GM23338 (cell line): ENCODE measurements around the gene CHMP4A. TPM values are rescaled to one million over a fixed set of nuclear protein-coding genes. Genes with fewer than 3 reads are reported as not detected.

Experiments used
- ATAC-seq: fragments of 200-7000 bp; cut with Tn5 transposase; 3 replicates; pipeline ENCODE4 v1.9.1; 2020
- DNase-seq: peaks from one replicate; pipeline ENCODE4 v3.0.0-alpha.2; 2015; ENCODE audit warnings: low spot score
- H2AFZ ChIP-seq: fragments of 200-600 bp; sonication (generic); 2 replicates; pipeline ENCODE4 v1.8.0; 2016; ENCODE audit warnings: antibody characterized with exemption, mild to moderate bottlenecking, moderate library complexity
- H3F3A ChIP-seq: fragments of 200-600 bp; sonication (generic); replicated peaks from 2 replicates; pipeline ENCODE4 v1.8.0; 2017; ENCODE audit warnings: antibody characterized with exemption, mixed run types, low read depth
- H3K27ac ChIP-seq: fragments of 200-600 bp; sonication (generic); 2 replicates; pipeline ENCODE4 v1.6.1; 2016; ENCODE audit warnings: low read depth
- H3K27me3 ChIP-seq: fragments of 200-600 bp; sonication (generic); 2 replicates; pipeline ENCODE4 v1.8.0; 2016; ENCODE audit warnings: mild to moderate bottlenecking, mixed run types, moderate library complexity; ENCODE audit not compliant: insufficient read depth
- H3K36me3 ChIP-seq: fragments of 200-600 bp; sonication (generic); 2 replicates; pipeline ENCODE4 v1.8.0; 2016; ENCODE audit warnings: mild to moderate bottlenecking; ENCODE audit not compliant: insufficient read depth
- H3K4me1 ChIP-seq: fragments of 200-600 bp; sonication (generic); 2 replicates; pipeline ENCODE4 v1.8.0; 2016; ENCODE audit warnings: mild to moderate bottlenecking, moderate library complexity; ENCODE audit not compliant: insufficient read depth
- H3K4me2 ChIP-seq: fragments of 200-600 bp; sonication (generic); 2 replicates; pipeline ENCODE4 v1.7.1; 2017; ENCODE audit warnings: mixed run types
- H3K4me3 ChIP-seq: fragments of 200-600 bp; sonication (generic); 2 replicates; pipeline ENCODE4 v1.6.1; 2016; ENCODE audit warnings: mixed run types
- H3K79me2 ChIP-seq: fragments of 200-600 bp; sonication (generic); replicated peaks from 2 replicates; pipeline ENCODE4 v1.8.0; 2017; ENCODE audit warnings: mild to moderate bottlenecking; ENCODE audit not compliant: insufficient read depth
- H3K9me2 ChIP-seq: fragments of 200-600 bp; sonication (generic); 2 replicates; pipeline ENCODE4 v1.8.0; 2017; ENCODE audit not compliant: insufficient read depth
- H4K20me1 ChIP-seq: fragments of 200-600 bp; sonication (generic); replicated peaks from 2 replicates; pipeline ENCODE4 v1.8.0; 2017; ENCODE audit warnings: mild to moderate bottlenecking; ENCODE audit not compliant: insufficient read depth
- H3K27ac Mint-ChIP-seq: 2 replicates; pipeline ENCODE4 v1.8.0; 2020; ENCODE audit warnings: inconsistent platforms, mild to moderate bottlenecking, moderate library complexity, mixed read lengths
- H3K27me3 Mint-ChIP-seq: 3 replicates; pipeline ENCODE4 v1.8.0; 2022; ENCODE audit warnings: low read depth, mild to moderate bottlenecking, moderate library complexity, mixed read lengths, inconsistent platforms; ENCODE audit not compliant: insufficient read depth, poor library complexity
- H3K36me3 Mint-ChIP-seq: 3 replicates; pipeline ENCODE4 v1.8.0; 2021; ENCODE audit warnings: low read depth, mild to moderate bottlenecking, inconsistent platforms, moderate library complexity, mixed read lengths
- H3K4me1 Mint-ChIP-seq: 3 replicates; pipeline ENCODE4 v1.8.0; 2020; ENCODE audit warnings: mild to moderate bottlenecking, inconsistent platforms, mixed read lengths
- H3K4me3 Mint-ChIP-seq: 3 replicates; pipeline ENCODE4 v1.8.0; 2021; ENCODE audit warnings: moderate library complexity, mild to moderate bottlenecking, inconsistent platforms, mixed read lengths
- H3K9me3 Mint-ChIP-seq: 3 replicates; pipeline ENCODE4 v1.8.0; 2020; ENCODE audit warnings: moderate library complexity, mild to moderate bottlenecking, inconsistent platforms, mixed read lengths
- CREB1 ChIP-seq: fragments of 250-450 bp; sonication (Bioruptor Pico); IDR thresholded peaks from 2 replicates; pipeline ENCODE4 v1.5.0; 2020; ENCODE audit warnings: low read depth, mild to moderate bottlenecking, moderate library complexity
- CTCF ChIP-seq, 2 experiments: fragments of 200-600 bp in 1 of 2; sonication (generic) in 1 of 2; conservative IDR thresholded peaks; 2 replicates each; pipeline versions ENCODE4 v1.5.1 to v1.6.1; 2016 to 2017; ENCODE audit warnings: antibody characterized with exemption in 2 of 2, low read depth in 2 of 2, mild to moderate bottlenecking in 2 of 2, moderate library complexity in 1 of 2
- ETS1 ChIP-seq: IDR thresholded peaks from 2 replicates; pipeline ENCODE4 v1.6.1; 2016; ENCODE audit warnings: antibody characterized with exemption
- EZH2 ChIP-seq: fragments of 200-600 bp; sonication (generic); IDR thresholded peaks from one replicate; pipeline ENCODE4 v1.8.0; 2017; ENCODE audit warnings: antibody characterized with exemption, mild to moderate bottlenecking, low read depth; ENCODE audit not compliant: unreplicated experiment
- EZH2phosphoT487 ChIP-seq: fragments of 200-600 bp; sonication (generic); IDR thresholded peaks from one replicate; pipeline ENCODE4 v1.8.1; 2018; ENCODE audit warnings: antibody characterized with exemption; ENCODE audit not compliant: unreplicated experiment
- JUNB ChIP-seq: IDR thresholded peaks from one replicate; pipeline ENCODE4 v1.6.1; 2016; ENCODE audit warnings: antibody characterized with exemption; ENCODE audit not compliant: unreplicated experiment
- NANOG ChIP-seq: IDR thresholded peaks from 2 replicates; pipeline ENCODE4 v1.6.1; 2016; ENCODE audit warnings: antibody characterized with exemption, borderline replicate concordance
- POLR2AphosphoS5 ChIP-seq: IDR thresholded peaks from 2 replicates; pipeline ENCODE4 v1.6.1; 2016; ENCODE audit warnings: antibody characterized with exemption, low read depth
- REST ChIP-seq: IDR thresholded peaks from one replicate; pipeline ENCODE4 v1.6.1; 2018; ENCODE audit warnings: antibody characterized with exemption; ENCODE audit not compliant: unreplicated experiment
- STAT1 ChIP-seq: IDR thresholded peaks from one replicate; pipeline ENCODE4 v1.6.1; 2016; ENCODE audit warnings: antibody characterized with exemption; ENCODE audit not compliant: unreplicated experiment
- ZNF114 ChIP-seq: fragments of 250-450 bp; sonication (Bioruptor Pico); IDR thresholded peaks from 2 replicates; pipeline ENCODE4 v1.5.0; 2020; ENCODE audit warnings: mild to moderate bottlenecking, moderate library complexity
- ZNF331 ChIP-seq: fragments of 250-450 bp; sonication (Bioruptor Pico); IDR thresholded peaks from 2 replicates; pipeline ENCODE4 v1.5.0; 2020; ENCODE audit warnings: low read depth, mild to moderate bottlenecking, moderate library complexity
- ZNF462 ChIP-seq: fragments of 250-450 bp; sonication (Bioruptor Pico); IDR thresholded peaks from 2 replicates; pipeline ENCODE4 v1.5.0; 2020; ENCODE audit warnings: mild to moderate bottlenecking, moderate library complexity
- polyA plus RNA-seq: library from polyadenylated mRNA; unstranded; fragments of >200 nt; fragmentation: Nextera tagmentation; extraction: Ambion mirVana; gene quantifications from 2 replicates; pipeline ENCODE4 v1.2.1, GENCODE V29; 2016
- total RNA-seq: library from RNA; depleted of rRNA; stranded (reverse); fragments of >200 nt; shearing (Covaris generic); gene quantifications from 2 replicates; pipeline ENCODE4 v1.2.3, GENCODE V29; 2014

CHMP4A gene
- total and polyA plus RNA-seq, 2 experiments from 2014 or later: 19.3 to 36.9 TPM

GRCh38 chr14:24219521-24219920 lies 6.2 kb upstream of the CHMP4A start:
- peaks cover 7% of the 10 kb centered on the region for H3K4me1 Mint-ChIP-seq
- Histone ChIP-seq H3K9me2 (no peaks in the 10 kb centered on the region), H3K27me3 (no peaks in the 10 kb centered on the region), H3K79me2 (peaks cover 54% of the 10 kb centered on the region), H3K36me3 (no peaks in the 10 kb centered on the region), H3F3A (peaks cover 19% of the 10 kb centered on the region), H3K4me3 (no peak overlapping the region), H3K4me1 (peaks cover 4% of the 10 kb centered on the region; the same call in 1 of the 2 replicates), H3K27ac (no peak overlapping the region), H2AFZ (no peak overlapping the region), H4K20me1 (peaks cover 27% of the 10 kb centered on the region), H3K4me2 (no peak overlapping the region)
- peaks cover 9% of the 10 kb centered on the region; the same call in 2 of the 3 replicates for H3K36me3 Mint-ChIP-seq
- ATAC-seq (no peak), DNase-seq (no peak)
- no peak overlapping the region for H3K4me3 Mint-ChIP-seq
- TF ChIP-seq EZH2phosphoT487 (no peak), EZH2 (no peak), REST (no peak), ZNF462 (CRISPR knock-in tag) (no peak), CTCF (conservative IDR thresholded peaks at IDR 0.05; ENCODE audit: low read depth in 2 of 2) (no peak), ZNF114 (CRISPR knock-in tag) (no peak), ETS1 (no peak), JUNB (no peak), ZNF331 (no peak), CREB1 (CRISPR knock-in tag) (no peak), STAT1 (no peak), NANOG (no peak), POLR2AphosphoS5 (no peak)
- H3K27ac Mint-ChIP-seq: no peak overlapping the region
- no peaks in the 10 kb centered on the region; the same call in 2 of the 3 replicates for H3K9me3 Mint-ChIP-seq
- peaks cover 4% of the 10 kb centered on the region for H3K27me3 Mint-ChIP-seq
